ENCODE measurements around the gene AMACR.
"Not testable (repeated sequence)": the region's sequence is repeated elsewhere in the genome, so short reads cannot be mapped to it uniquely, and the experiment has no call there.

The AMACR gene

DNA sequence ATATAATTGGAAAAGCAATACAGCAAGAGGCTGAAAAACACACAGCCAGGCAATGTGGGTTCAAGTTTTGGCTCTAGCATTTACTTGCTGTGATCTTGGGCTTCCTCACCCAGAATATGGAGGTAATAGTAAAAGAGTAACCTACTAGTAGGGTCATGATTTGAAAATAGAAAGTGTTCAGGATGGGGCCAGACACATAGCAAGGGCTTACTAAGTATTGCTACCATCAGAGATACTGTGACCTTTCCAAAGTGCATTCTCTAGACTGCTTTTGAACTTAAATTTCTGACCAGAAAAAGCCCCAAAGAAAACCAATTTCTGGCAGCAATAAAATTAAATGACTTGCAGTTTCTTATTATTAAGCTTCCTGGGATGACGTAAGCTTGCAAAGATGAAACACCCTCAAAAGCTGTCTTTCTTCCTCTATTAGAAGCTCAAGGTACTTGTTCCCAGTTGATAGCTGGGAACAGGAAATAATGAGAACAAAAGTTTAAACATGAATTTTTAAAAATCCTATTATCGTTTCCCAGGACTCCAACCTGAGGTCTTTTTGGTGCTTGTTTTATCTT is 43.6 kb downstream of the AMACR start:
- DNase-seq = no peak

GRCh38 chr5:33958176-33958575 is 49.7 kb downstream of the AMACR start:
- DNase-seq = no peak

- DNase-seq = no peak
Measured at GRCh38 chr5:33957577-33958150, 50.2 kb downstream of the AMACR start.

- DNase-seq = not testable (repeated sequence)
Measured at GRCh38 chr5:33952175-33952574, 55.7 kb downstream of the AMACR start.

DNA sequence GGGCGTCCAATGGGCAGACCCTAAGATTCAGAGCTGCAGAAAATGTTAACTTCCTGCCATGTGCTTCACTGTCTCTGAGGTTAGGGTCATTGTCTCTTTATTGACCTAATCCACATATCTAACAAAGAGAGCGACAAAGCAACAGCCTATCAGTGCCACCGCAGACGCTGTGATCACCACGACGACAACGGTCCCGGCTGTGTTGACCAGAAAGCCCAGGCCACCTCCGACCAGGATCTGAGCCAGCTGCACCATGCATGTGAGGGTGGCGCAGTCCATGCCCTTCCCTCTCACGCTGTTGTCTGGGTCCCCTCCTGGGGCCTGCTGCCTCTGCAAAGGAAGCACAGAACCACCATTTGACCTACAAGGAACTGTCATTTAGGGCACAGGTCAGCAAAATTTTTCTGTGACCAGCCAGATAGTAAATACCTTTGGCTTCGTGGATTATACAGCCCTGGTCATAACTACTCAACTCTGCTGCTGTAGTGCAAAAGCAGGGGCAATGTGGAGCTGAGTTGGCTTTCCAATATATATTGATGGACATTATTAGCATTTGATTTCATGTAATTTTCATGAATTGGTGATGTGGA is 63.2 kb downstream of the AMACR start:
- no peak for DNase-seq

DNA sequence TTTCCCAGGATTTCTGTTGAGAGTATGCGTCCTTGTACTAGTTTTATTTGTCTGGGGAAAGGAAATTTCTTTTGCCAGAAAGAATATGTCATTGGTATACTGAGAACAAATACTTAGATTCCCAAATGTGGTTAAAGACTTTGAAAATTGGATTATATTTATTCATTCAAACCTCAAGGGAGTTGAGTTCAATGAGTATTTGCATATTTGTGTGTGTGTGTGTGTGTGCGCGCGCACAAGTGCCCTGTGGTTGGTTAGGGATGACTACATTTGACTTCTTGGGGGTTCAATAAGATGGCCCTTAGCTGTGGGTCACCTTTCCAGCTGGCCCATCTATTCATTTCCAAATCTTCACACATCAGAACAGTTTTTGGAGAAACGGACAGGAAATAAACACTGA is 66.8 kb downstream of the AMACR start:
- DNase-seq = no peak

DNA sequence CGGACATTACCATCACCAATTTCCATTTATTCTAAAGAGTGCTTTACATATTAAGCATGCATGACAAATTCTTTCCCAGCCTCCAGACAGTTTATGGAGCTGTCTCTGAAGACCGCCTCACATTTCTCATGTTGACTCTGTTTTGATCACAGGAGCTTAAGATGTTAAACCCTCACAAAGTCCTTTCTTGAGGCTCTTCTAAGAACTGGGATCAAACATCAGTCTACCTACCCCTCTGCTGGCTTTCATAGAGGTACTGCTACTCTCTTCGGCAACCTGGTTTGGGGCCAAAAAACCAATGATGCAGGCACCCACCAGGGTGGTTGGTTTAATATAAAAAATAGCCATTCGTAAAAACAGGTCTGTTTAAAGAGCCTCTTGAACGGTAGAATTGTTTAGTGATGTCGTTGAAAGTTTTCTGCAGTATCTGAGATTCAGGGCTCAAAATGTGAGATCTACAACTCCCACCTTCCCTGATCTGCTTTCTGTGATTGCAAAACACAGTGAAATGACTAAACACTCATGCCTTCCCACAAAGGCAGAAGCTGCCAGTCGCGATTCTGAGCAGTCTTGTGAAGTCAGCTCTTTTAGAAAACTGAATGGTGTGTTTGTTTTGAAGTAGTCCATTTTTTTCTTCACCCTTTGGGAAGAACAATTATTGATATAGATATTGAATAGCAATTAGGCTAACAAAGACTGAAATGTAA is 68.1 kb downstream of the AMACR start:
- DNase-seq = no peak

DNA sequence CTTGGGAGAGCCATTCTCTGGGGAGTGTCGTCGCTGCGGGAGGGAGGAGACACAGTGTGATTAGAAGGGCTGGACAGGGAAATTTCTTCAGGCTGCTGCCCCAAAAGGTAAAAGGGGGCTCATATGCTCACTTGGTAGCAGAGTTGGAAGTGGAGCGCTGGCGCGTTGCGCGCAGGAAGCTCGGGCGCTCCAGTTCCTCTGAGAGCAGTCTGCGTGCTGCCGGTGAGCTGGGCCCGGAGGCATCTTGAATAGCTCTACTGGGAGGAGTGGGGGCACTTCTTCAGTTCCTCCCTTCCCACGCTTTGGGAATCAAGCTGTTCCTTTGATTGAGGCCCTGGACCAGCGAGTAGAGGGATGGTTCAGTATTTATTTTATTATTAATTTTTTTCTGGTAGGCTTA is 69.0 kb downstream of the AMACR start:
- no peak for DNase-seq

GRCh38 chr5:33938507-33938796 is 69.4 kb downstream of the AMACR start:
- DNase-seq = no peak

- DNase-seq = no peak
Measured at GRCh38 chr5:33937707-33938506, 69.9 kb downstream of the AMACR start.

DNA sequence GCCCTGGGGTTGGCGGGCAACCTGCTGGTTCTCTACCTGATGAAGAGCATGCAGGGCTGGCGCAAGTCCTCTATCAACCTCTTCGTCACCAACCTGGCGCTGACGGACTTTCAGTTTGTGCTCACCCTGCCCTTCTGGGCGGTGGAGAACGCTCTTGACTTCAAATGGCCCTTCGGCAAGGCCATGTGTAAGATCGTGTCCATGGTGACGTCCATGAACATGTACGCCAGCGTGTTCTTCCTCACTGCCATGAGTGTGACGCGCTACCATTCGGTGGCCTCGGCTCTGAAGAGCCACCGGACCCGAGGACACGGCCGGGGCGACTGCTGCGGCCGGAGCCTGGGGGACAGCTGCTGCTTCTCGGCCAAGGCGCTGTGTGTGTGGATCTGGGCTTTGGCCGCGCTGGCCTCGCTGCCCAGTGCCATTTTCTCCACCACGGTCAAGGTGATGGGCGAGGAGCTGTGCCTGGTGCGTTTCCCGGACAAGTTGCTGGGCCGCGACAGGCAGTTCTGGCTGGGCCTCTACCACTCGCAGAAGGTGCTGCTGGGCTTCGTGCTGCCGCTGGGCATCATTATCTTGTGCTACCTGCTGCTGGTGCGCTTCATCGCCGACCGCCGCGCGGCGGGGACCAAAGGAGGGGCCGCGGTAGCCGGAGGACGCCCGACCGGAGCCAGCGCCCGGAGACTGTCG is 70.7 kb downstream of the AMACR start:
- DNase-seq = no peak

GRCh38 chr5:33936381-33937016 is 71.4 kb downstream of the AMACR start, which contains the start of gene RXFP3:
TSS of gene RXFP3 (plus strand) at chr5:33936386. CDS start at chr5:33936741, 355 bp downstream.
- DNase-seq = no peak
